Subcutaneous adipose tissue (tissue), 4 donors: ENCODE results near the gene DHODH. TPM values are rescaled to one million over a fixed set of nuclear protein-coding genes. Genes with fewer than 3 reads are reported as not detected.

Source experiments
- small RNA-seq: library from RNA; depleted of rRNA; stranded (forward); fragments of <200 nt; gene quantifications from one replicate; pipeline ENCODE3, GENCODE V24; 2016
- total RNA-seq, 4 donors: library from RNA; depleted of rRNA; stranded (reverse); fragments of >200 nt; gene quantifications; one replicate each; pipeline ENCODE4 v1.1.0, GENCODE V29; 2016

DHODH gene
- total RNA-seq, 4 donors from 2014 or later = 3.2 to 15.3 (median 4.8) TPM

Small RNA genes within 50 kb of the gene (small RNA-seq; reads per million reads assigned to genes)
- gene RPL39P31 = not detected

Other genes starting within 250 kb of the DHODH start
- gene AP1G1, start 199.9 kb upstream of the DHODH start, total RNA-seq = 100 to 1,000 TPM in 1 of 4 donors, 10 to 100 TPM in 3; 69.0 to 114 (median 81.2) TPM
- 10 to 100 TPM; 26.5 to 43.3 (median 37.2) TPM for gene ATXN1L, start 162.8 kb upstream of the DHODH start, total RNA-seq
- gene ZNF821, start 124.6 kb upstream of the DHODH start, total RNA-seq = 1 to 10 TPM; 3.4 to 6.3 (median 4.3) TPM
- gene IST1, start 113.2 kb upstream of the DHODH start, total RNA-seq = 100 to 1,000 TPM; 186 to 219 (median 195) TPM
- under 1 TPM; 0.19 to 0.85 (median 0.66) TPM for gene PKD1L3, start 8.3 kb upstream of the DHODH start, total RNA-seq
- 10 to 100 TPM in 3 of 4 donors, 1 to 10 TPM in 1; 7.5 to 69.1 (median 27.2) TPM for gene HP, start 45.8 kb downstream of the DHODH start, total RNA-seq
- gene HPR, start 54.5 kb downstream of the DHODH start, total RNA-seq = not detected
- gene TXNL4B, start 84.9 kb downstream of the DHODH start, total RNA-seq = 10 to 100 TPM in 2 of 4 donors, 1 to 10 TPM in 2; 3.9 to 15.4 (median 9.0) TPM
- gene DHX38, start 85.1 kb downstream of the DHODH start, total RNA-seq = 10 to 100 TPM; 40.8 to 85.0 (median 50.0) TPM
- gene PMFBP1, start 163.4 kb downstream of the DHODH start, total RNA-seq = 1 to 10 TPM in 3 of 4 donors, under 1 TPM in 1; 0.57 to 7.2 (median 3.4) TPM